Kidney capillary endothelial cell (primary cell): ENCODE measurements around the gene KLF2.
"Not testable (repeated sequence)": the region's sequence is repeated elsewhere in the genome, so short reads cannot be mapped to it uniquely, and the experiment has no call there.

ENCODE experiments used
- DNase-seq: peaks from one replicate; pipeline ENCODE4 v3.0.0-alpha.2; 2018; ENCODE audit warnings: low spot score

KLF2 gene

DNA sequence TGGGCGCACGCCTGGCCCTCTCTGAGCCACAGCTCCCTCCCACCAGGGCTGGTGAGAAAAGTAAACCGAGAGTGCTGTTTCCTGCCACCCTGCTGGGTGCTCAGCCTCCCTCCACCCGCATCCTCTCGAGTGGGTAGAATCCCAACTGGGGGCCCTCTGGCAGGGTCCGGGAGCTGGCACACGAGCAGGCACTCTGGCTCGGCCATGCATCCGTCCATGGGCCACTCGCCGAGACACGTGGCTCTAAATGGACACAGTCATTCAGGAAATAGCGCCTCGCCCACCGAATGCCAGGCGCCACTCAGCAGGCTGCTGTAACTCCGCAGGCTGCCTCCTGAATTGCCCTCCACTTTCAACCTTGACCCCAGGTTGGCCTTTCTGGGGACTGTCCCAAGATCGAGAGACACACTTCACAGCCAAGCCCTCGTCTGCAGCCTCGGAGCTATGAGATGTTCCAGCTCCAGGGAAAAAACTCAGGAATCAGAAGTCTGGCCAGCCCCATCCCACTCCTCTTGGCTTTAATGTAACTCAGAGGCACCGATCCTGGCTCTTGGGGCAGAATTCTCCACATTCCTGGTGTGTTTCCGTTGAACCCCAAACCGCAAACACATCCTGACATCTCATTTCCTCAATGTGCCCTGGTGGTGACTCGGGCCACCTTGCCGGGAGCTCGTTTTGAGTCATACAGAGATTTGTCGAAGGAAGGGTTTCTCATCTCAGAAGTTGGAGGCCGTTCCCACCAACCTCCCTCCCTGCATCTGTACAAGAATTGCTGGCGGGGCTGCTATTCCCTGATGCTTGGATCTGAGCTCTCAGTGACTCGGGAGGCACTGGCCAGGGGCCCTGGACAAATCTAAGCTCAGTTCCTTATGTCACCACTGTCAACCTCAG, 14.1 kb downstream of the KLF2 start:
- DNase-seq = peak; percentile 99

DNA sequence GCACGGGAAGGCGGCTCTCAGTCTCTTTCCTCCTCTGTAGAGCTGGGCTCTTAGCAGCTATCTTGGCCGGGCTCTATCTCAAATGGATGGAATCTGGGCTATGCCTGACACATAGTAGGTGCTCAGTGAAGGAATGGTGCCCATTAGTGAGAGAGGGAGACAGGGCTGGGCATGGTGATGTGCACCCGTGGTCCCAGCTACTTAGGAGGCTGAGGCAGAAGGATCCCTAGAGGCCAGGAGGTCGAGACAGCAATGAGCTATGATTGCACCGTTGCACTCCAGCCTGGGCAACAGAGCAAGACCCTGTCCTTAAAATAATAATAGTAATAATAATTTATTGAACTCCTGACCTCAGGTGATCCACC, 14.7 kb downstream of the KLF2 start:
- DNase-seq = no peak

DNA sequence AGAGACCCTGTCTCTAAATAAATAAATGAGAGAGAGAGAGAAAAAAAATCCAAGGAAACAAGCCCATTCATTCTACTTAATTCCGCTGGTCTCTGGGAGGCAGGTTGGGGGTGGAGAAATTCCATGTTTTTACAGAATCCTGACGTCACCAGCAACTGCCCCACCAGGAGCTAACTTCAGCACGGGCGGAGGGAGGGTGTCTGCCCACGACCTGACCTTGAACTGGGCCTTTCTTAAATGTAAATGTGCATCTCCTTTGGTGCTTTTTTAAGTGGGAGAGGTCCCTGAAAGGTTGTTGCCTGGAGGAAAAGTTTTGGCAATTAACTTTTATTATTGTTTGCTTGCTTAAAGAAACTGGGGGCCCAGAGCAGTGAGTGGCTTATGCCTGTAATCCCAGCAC, 15.5 kb downstream of the KLF2 start:
- no peak for DNase-seq

DNA sequence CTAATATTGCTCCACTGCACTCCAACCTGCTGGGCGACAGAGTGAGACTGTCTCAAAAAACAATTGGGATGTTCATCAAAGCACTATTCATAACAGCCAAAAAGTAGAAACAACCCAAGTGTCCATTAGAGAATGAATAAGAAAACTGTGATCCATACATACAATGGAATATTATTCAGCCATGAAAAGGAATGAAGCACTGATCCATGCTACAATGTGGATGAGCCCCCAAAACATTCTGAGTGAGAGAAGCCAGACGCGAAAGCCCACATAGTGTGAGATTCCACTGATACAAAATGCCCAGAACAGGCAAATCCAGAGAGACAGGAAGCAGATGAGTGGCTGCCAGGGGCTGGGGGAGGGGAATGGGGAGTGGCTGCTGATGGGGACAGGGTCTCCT, 16.0 kb downstream of the KLF2 start:
- DNase-seq = no peak

DNA sequence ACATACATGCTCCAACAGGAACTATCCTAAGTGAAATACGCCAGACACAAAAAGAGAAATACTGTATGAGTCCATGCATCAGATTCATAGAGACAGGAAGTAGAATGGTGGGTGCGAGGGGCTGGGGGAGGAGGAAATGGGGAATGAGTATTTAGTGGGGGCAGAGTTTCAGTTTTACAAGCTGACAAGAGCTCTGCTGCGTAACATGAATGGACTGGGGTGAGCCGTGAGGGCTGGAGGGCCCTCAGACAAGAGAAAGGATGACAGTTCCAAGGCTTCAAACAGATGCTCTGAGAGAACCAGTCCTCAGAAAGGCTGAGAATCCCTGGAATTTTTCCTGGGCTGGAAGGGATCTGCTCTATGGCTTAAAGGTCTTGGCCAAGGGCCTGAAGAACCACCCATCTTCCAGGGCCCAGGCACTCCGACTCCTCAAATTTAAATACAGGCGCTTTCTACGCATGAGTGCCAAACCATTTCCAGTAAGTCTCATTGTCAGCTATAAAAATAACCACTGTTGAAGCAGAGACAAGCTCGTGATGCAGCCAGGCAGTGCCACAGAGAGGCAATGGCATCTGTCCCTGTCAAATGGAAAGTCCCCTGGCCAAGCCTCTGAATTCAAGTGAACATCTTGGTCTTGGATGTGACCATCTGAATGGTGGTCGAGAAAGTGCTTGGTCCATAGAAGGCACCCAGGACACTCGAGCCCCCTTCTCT, 17.5 kb downstream of the KLF2 start:
- no peak for DNase-seq

DNA sequence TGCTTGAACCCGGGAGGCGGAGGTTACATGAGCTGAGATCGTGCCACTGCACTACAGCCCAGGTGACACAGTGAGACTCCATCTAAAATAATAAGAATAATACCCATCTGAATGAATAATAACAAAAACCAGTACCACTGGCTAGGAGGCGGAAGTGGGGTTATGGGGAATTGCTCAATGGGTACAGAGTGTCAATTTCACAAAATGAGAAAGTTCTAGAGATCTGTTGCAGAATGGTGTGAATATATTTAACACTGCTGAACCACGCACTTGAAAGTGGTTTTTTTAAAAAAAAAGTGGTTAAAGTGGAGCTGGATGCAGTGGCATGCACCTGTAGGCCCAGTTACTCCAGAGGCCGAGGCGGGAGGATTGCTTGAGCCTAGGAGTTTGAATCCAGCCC, 18.5 kb downstream of the KLF2 start:
- no peak for DNase-seq

DNA sequence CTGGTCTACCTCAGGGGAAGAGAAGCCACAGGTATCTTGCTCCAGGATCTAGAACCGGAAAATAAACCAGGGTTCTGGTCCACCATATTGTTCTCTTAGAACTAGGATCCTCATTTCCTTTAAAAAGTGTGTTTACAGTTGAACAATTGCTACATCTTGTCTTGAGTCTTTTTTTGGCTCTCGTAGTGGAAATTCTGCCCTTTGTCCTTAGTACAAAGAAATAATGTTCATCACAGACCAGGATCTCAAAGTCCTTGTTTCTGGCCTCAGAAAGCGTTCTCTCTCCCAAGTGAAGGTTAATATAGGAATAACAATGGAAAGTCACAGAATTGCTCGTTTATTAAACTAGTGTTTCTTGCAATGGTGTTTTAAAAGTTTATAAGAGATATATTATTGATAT, 20.8 kb downstream of the KLF2 start:
- no peak for DNase-seq

DNA sequence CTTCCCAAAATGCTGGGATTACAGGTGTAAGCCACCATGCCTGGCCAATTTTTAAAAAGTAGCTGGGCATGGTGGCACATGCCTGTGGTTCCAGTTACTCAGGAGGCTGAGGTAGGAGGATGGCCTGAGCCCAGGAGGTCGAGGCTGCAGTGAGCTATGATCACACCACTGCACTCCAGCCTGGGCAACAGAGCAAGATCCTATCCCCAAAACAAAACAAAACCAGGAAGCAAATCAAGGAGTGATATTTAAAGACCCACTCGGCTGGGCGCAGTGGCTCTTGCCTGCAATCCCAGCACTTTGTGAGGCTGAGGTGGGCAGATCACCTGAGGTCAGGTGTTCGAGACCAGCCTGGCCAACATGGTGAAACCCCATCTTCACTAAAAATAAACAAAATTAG, 22.5 kb downstream of the KLF2 start:
- not testable (repeated sequence) for DNase-seq

DNA sequence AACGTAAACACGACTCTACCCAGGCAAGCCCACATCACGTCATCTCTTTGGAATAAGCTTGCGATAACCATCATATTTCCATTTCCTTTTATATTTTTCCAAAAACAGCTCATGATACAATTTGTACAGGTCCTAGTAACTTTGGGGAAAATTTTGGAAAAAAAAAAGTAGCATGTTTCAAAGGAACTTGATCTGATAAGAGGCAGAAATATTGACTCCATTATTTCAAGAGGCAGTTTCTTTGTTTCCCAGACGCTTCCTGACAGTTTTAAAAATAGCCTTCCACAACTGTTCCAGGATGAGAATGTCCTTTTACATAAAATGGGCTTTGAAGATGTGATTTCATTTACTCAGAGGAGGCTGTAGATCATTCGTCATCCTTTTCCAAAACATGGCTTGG, 23.1 kb downstream of the KLF2 start:
- no peak for DNase-seq

DNA sequence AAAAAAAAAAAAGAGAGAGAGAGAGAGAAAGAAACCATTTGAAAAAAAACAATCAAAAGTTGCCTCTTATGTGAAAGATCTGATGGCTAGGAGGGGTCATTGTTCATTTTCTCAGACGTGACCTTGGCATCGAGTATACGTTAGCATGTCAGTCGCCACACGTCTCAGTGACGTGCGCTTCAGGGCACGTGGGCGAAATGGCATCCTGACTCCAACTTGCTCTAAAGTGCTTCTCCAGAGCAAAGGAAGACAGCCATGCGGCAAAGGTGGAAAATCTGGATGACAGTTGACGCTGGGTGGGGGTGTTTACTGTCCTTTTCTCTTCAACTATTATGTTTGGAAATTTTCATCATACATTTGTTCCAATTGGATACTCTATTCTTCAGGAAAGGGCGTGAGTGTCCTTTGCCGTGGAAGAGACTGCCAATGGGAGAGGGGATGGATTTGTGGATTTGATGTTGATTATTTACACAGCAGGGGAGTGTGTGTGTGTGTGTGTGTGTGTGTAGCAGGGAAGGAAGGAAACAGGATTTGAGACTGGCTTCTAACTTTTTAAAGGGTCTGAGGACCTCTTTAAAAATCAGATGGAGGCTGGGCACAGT, 25.0 kb downstream of the KLF2 start:
- no peak for DNase-seq

DNA sequence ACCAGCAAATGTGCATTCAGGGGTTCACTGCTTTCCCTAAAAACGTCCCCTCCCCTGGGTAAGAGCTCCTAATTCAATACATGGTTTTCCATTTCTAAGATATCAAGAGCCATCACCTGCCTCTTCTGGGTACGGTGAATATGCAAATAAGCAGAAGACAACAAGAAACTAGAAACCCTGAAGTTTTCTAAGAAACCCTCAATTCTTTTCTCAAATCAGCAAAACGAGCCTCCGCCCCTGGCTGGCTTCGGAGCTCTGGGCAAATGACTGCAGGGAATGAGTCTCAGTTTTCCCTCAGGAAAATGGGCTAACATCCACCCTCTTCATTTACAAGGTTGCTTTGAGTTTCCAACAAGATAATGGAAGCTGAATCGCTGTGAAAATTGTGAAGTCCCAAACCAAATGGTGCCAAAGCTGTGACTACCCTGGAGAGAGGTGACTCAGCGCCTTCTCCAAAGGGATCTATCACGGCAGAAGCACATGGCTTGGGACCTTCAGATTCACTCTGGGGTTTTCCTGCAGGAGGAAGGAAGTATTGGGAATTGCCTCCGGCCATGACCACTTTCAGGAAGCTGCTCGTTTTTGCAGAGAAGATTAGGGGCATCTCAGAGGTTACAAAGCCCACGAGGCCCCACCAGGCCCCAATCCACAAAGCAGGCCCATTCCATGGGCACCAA, 26.6 kb downstream of the KLF2 start:
- DNase-seq = peak; percentile 96

DNA sequence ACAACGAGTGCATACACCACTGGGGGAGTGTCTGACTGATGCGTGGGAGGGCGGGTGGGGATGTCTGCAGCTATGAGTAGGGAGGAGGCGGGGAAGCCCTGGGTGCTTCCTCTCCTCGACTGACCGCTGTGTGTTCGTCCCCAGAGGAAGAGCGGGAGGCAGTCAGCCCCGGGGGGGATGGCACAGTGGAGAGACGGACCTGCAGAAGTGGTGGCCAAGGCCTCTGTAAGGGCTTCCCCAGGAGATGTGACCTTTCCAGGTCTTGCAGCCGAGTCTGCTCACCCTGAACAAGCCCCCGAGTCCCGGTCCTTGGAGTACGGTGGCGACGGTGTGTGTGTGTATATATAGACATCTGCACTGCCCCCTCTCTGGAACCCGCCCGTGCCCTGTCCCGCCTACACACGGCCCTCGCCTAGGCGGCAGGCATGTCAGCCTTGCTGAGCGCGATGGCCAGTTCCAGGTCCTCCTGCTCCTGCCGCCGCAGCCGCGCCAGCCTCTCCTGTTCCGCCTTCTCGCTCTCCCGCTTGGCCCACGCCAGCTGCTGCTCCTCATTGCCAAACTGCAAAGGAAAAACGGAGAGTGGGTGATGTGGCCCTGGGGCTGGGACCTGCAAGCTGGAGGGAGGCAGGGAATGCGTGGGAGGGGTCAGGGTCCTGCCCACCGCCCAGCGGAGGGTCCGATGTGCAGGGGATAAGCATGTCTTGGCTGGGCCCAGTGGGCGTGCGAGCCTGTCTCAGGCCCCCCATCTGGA, 30.8 kb downstream of the KLF2 start:
- no peak for DNase-seq

DNA sequence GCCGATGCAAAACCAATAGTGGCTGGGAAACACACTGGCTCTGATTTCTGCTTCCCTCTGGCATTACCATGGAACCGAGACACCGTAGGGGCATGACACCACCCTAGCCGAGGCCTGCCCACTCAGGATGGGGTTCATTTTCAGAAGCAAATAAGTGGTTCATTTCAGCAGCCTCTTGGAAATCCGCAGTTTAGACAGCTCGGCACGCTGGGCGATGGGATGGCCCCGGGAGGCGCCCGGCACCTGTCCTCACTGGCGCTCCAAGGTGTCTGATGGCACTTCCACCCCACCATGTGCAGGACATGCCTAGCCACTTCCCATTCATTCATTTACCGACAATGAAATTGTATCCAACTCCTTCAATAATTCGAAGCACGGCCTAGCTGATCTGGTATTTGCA, 33.8 kb downstream of the KLF2 start:
- DNase-seq = no peak

DNA sequence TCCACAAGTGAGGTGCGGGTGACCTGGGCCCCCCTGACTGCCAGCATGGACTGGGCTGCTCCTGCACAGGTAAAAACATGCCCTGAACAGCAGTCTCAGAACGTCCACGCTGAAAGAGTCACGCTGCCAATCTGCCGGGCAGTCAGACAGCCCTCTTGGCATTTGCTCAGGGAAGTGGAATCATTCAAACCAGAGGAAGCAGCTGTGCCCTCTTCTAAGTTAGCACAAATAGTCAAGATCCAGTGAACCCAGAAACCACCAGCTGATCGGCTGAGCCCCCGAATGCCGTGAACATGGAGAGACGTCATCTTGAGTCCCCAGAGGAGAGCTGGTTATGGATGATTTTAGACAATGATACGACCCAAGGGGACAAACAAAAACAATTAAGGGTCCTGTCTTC, 34.4 kb downstream of the KLF2 start:
- no peak for DNase-seq

DNA sequence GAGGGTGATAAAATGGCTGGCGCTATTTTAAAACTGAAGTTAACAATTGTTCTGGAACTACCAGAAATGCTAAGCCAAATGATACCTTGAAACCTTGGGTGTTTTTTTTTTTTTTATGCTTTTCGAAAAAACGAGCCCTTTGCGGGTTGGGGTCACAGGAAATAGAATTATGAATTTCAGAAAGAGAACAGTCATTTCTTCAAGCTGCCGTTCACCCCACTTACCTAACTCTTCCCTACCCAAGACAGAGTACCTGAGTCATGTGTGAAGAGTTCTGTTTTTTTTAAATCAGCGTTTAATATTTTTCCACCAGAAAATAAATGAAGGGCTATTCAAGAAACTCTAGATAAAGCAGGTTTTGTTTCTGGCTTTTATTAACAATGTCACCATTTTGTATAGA, 35.3 kb downstream of the KLF2 start:
- DNase-seq = no peak

DNA sequence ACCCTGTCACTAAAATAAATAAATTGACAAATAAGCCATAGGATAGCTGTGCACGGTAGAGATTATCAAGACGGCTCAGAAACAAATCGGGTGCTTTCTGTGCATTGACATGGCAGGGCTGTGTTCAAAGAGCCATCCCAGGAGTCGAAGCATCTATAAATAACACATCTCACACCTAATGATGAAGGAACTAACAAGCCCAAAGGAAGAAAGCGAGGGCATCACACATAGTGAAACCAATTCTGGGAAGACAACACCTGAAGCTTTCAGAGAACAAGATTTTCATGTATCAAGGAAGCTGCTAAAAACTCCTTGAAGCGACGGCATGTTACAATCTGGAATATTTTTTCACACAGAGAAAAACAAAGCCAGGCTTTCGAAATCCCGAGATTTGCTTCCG, 36.1 kb downstream of the KLF2 start:
- no peak for DNase-seq

DNA sequence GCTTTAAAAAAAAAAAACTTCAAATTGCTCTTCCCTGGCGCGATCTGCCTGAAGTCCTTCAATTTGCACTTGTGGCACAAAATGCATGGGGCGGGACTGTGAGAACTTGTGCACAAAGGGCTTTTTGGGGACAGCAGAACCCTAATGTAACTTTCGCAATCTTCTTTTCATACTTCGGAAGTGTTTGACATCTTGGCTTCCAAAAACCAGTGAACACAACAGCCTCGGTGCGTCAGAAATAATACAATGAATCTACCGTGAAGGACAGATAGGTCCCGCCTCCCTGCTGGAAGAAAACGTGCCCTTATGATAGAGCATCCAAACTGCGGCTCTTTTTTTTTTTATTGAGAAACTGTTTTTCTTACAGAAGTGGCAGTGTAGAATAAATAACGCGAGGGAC, 36.6 kb downstream of the KLF2 start:
- DNase-seq = no peak

DNA sequence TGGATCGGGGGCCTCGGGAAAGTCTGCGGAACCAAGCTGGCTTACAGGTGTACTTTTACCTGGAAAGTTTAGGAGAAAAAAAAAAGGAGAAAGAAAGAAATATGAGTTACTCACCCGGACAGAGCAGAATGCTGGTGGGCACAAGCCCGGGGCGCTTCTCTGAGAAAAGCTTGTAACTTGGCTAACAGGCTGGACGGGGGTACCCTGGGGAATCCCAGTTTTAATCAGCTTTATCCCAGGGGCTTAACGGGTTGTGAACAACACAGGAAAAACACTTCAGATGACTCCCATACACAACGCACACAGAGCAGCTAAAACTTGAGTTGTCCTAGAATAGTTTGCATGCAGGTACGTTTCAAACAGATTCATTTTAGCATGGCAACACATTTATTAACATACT, 37.3 kb downstream of the KLF2 start:
- DNase-seq = no peak

DNA sequence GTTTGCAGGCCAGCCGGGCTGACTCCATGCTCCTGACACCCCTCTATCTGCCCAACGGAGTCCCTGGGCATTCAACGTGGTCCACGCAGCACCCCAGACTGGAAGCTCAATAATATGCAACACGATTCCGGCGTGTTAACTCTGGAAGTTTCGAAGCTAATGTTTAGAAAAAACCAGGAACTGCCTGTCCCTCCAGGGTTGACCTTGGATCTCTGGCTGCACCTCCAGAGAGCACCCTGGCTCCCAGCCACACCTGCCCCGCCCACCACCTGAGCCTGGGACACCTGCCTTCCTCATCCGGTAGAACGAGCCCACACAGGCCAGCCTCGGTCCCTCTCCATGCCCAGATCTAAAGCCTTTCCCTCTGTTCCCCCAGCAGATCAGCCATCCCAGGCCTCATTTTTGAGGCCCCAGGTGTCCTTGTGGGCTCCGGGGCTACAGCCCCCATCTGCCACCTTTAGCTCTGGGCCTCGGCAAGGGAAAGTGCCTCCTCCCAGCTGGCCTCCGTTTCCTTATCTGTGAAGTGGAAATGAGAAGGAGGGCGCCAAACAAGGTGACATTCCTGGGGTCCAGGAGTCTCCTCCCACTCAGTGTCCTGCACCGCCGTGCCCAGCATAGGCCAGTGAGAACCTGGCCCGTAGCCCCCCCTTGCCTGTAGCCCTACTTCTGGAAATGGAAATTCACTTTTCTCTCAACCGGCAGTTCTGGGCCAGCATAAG, 38.7 kb downstream of the KLF2 start:
- no peak for DNase-seq

DNA sequence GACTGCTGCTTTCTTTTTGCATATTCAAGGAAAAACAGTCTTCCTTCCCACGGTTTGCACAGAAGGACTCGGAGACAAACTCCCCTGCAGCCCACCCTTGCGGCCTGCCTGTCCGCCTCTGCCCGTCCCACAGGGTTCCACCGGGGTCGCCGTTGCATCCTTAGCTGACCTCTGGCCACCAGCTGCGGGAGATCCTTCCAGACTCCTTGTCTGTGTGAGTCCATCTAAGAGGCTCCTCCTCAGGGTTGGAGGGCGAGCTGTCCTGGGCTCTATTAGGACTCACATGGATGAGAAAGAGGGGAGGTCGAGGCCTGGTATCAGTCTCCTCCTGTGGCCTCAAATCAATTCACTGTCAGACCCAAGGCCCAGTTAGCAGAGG, 39.2 kb downstream of the KLF2 start:
- DNase-seq = no peak

DNA sequence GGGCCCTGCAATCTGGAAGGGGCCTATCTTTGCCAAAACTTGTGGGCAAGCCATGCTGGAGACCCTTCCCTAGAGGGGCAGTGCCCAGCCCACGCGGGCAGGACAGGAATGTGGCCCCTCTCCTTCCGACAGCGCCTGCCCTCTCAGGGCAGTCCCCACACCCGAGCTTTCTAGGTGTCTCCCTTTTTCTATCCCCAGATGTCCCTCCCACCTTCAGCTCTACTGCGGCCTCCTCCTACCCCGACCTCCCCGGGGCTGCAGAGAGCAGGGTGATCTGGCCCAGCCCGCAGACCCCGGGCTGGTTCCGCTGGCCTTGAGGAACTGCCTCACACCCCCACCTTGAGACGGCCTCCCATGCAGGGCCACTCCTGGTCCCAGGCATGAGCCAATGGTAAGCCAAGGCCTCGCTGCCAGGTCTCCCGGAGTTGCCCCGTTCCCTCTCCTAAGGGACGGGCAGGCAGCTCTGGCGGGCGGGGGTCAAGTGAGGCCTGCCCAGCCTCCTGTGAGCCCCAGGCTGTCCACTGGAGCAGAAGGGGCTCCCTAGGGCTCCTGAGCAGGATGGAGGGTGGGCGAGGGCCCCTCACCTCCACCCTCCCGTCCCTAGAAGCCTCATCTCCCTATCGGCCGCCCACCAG, 39.7 kb downstream of the KLF2 start:
- no peak for DNase-seq
